Endodermal cell (in vitro differentiated cells): ENCODE measurements around the gene ZNF8. TPM values are rescaled to one million over a fixed set of nuclear protein-coding genes. Genes with fewer than 3 reads are reported as not detected.

Experiments
- DNase-seq: peaks from one replicate; pipeline ENCODE4 v3.0.0-alpha.2; 2017
- H3K27ac ChIP-seq: 2 replicates; pipeline ENCODE4 v1.5.1; 2013; ENCODE audit warnings: mild to moderate bottlenecking, low read depth, low read length, moderate library complexity
- H3K27me3 ChIP-seq: 2 replicates; pipeline ENCODE4 v1.6.1; 2013; ENCODE audit warnings: mild to moderate bottlenecking, low read length, moderate library complexity; ENCODE audit not compliant: insufficient read depth, control insufficient read depth, poor library complexity, severe bottlenecking
- H3K36me3 ChIP-seq: 2 replicates; pipeline ENCODE4 v1.7.0; 2013; ENCODE audit warnings: mild to moderate bottlenecking, low read length, moderate library complexity; ENCODE audit not compliant: control insufficient read depth, insufficient read depth
- H3K4me1 ChIP-seq: one replicate; pipeline ENCODE4 v1.7.0; 2013; ENCODE audit warnings: low read length; ENCODE audit not compliant: control insufficient read depth, insufficient read depth
- H3K4me3 ChIP-seq: 2 replicates; pipeline ENCODE4 v1.5.1; 2013; ENCODE audit warnings: mild to moderate bottlenecking, low read length, moderate library complexity
- H3K9ac ChIP-seq: 2 replicates; pipeline ENCODE4 v1.6.1; 2013; ENCODE audit warnings: mild to moderate bottlenecking, low read length, moderate library complexity; ENCODE audit not compliant: poor library complexity, severe bottlenecking; ENCODE audit errors: extremely low read depth
- H3K9me3 ChIP-seq: 2 replicates; pipeline ENCODE4 v1.6.1; 2013; ENCODE audit warnings: mild to moderate bottlenecking, low read length, moderate library complexity; ENCODE audit not compliant: control insufficient read depth
- H3K27ac Mint-ChIP-seq: 2 replicates; pipeline ENCODE4 v1.8.0; 2020; ENCODE audit warnings: mixed read lengths
- H3K27me3 Mint-ChIP-seq: 2 replicates; pipeline ENCODE4 v1.8.0; 2021; ENCODE audit warnings: mild to moderate bottlenecking, mixed read lengths; ENCODE audit not compliant: insufficient read depth
- H3K36me3 Mint-ChIP-seq: 2 replicates; pipeline ENCODE4 v1.8.0; 2020; ENCODE audit warnings: low read depth, mixed read lengths
- H3K4me1 Mint-ChIP-seq: 2 replicates; pipeline ENCODE4 v1.8.0; 2020; ENCODE audit warnings: mixed read lengths
- H3K4me3 Mint-ChIP-seq: 2 replicates; pipeline ENCODE4 v1.8.0; 2020; ENCODE audit warnings: mild to moderate bottlenecking, moderate library complexity, mixed read lengths
- H3K9me3 Mint-ChIP-seq: 2 replicates; pipeline ENCODE4 v1.8.0; 2020; ENCODE audit warnings: mild to moderate bottlenecking, mixed read lengths
- CTCF ChIP-seq: fragments of 200-600 bp; sonication (generic); conservative IDR thresholded peaks from 2 replicates; pipeline ENCODE4 v1.5.0; 2021; ENCODE audit warnings: antibody characterized with exemption, mild to moderate bottlenecking
- WGBS, 2 experiments: methylation state at CpG; one replicate each; pipeline versions ENCODE4 v1.1.5 to v1.1.7; 2013; ENCODE audit warnings: missing lambda C conversion rate in 2 of 2, mixed read lengths in 1 of 2; ENCODE audit not compliant: insufficient coverage in 1 of 2, insufficient read length in 1 of 2; 5-methylcytosine and 5-hydroxymethylcytosine counted together
- microRNA-seq: library from miRNA; unstranded; fragments of <30 nt; microRNA quantifications from one replicate; pipeline ENCODE4 v1.2.0, GENCODE V29; 2020; ENCODE audit warnings: borderline microRNAs expressed
- total RNA-seq, 2 donors: library from RNA; stranded (reverse); fragmentation: NEBNext Ultra II Directional in 1 of 2; extraction: Animal tissue kit (Norgen Biotek cat#: 25700) in 1 of 2; gene quantifications; 2 replicates in 1 of 2; 3 replicates in 1 of 2; pipeline ENCODE4 v1.2.1, GENCODE V29; 2021

The ZNF8 gene
- total RNA-seq, 2 donors from 2014 or later, result 14.4 to 16.1 TPM

GRCh38 chr19:58351558-58351878, 72.8 kb downstream of the ZNF8 start:
- H3K9ac ChIP-seq, result no peak overlapping the region
- no peaks in the 10 kb centered on the region for H3K36me3 ChIP-seq
- no peak for DNase-seq
- no peak overlapping the region for H3K27ac Mint-ChIP-seq
- no peak for TF ChIP-seq CTCF
- no peak overlapping the region for H3K4me3 ChIP-seq
- H3K4me1 ChIP-seq, result no peaks in the 10 kb centered on the region
- H3K9me3 Mint-ChIP-seq, result no peaks in the 10 kb centered on the region
- no peaks in the 10 kb centered on the region for H3K9me3 ChIP-seq
- peaks cover 7% of the 10 kb centered on the region for H3K27me3 ChIP-seq
- peaks cover 54% of the 10 kb centered on the region for H3K27me3 Mint-ChIP-seq
- no peaks in the 10 kb centered on the region for H3K4me1 Mint-ChIP-seq
- no peaks in the 10 kb centered on the region for H3K36me3 Mint-ChIP-seq
- WGBS, 2 experiments, result 92 to 94% methylated on average over 6 to 9 of the region's 9 CpGs
- no peak overlapping the region for H3K27ac ChIP-seq
- no peak overlapping the region for H3K4me3 Mint-ChIP-seq

GRCh38 chr19:58351990-58352755, 73.4 kb downstream of the ZNF8 start:
- Mint-ChIP-seq H3K4me3 (no peak overlapping the region), H3K36me3 (no peaks in the 10 kb centered on the region), H3K27me3 (peaks cover 51% of the 10 kb centered on the region), H3K4me1 (no peaks in the 10 kb centered on the region), H3K27ac (no peak overlapping the region), H3K9me3 (no peaks in the 10 kb centered on the region)
- 85 to 89% methylated on average over 16 to 21 of the region's 23 CpGs for WGBS, 2 experiments
- no peak overlapping the region for H3K4me3 ChIP-seq
- no peaks in the 10 kb centered on the region for H3K4me1 ChIP-seq
- no peaks in the 10 kb centered on the region for H3K36me3 ChIP-seq
- no peak for DNase-seq
- no peaks in the 10 kb centered on the region for H3K9me3 ChIP-seq
- no peak overlapping the region for H3K9ac ChIP-seq
- TF ChIP-seq CTCF, result no peak
- H3K27ac ChIP-seq, result no peak overlapping the region
- H3K27me3 ChIP-seq, result peaks cover under 1% of the 10 kb centered on the region

Small RNA genes lying within 50 kb of the gene (microRNA-seq; reads per million reads assigned to microRNA genes)
- not detected for gene MIR6806

Other genes with a start within 250 kb of the ZNF8 start
- 1 to 10 TPM; 1.5 to 2.2 TPM for gene ZSCAN1, start 244.9 kb upstream of the ZNF8 start, total RNA-seq
- gene ZNF135, start 219.7 kb upstream of the ZNF8 start, total RNA-seq, result 10 to 100 TPM in 1 of 2 donors, 1 to 10 TPM in 1; 9.3 to 12.0 TPM
- gene ZSCAN18, start 180.7 kb upstream of the ZNF8 start, total RNA-seq, result 100 to 1,000 TPM in 1 of 2 donors, 10 to 100 TPM in 1; 68.2 to 112 TPM
- 10 to 100 TPM; 16.7 to 24.7 TPM for gene ZNF329, start 128.2 kb upstream of the ZNF8 start, total RNA-seq
- gene ZNF274, start 95.9 kb upstream of the ZNF8 start, total RNA-seq, result 10 to 100 TPM; 23.2 to 24.9 TPM
- 10 to 100 TPM; 65.7 to 80.2 TPM for gene ZNF544, start 50.0 kb upstream of the ZNF8 start, total RNA-seq
- 10 to 100 TPM; 27.5 to 28.0 TPM for gene ERVK3-1, start 26.4 kb downstream of the ZNF8 start, total RNA-seq
- gene ZSCAN22, start 48.0 kb downstream of the ZNF8 start, total RNA-seq, result 1 to 10 TPM; 3.8 TPM
- 10 to 100 TPM; 12.6 to 16.4 TPM for gene A1BG, start 74.5 kb downstream of the ZNF8 start, total RNA-seq
- 1 to 10 TPM; 5.2 to 5.9 TPM for gene ZNF497, start 83.8 kb downstream of the ZNF8 start, total RNA-seq
- 1 to 10 TPM; 3.1 to 3.8 TPM for gene ZNF837, start 102.1 kb downstream of the ZNF8 start, total RNA-seq
- 1,000 to 10,000 TPM in 1 of 2 donors, 100 to 1,000 TPM in 1; 896 to 1,039 TPM for gene RPS5, start 108.3 kb downstream of the ZNF8 start, total RNA-seq
- under 1 TPM; 0.82 to 0.92 TPM for gene RNF225, start 116.7 kb downstream of the ZNF8 start, total RNA-seq
- 10 to 100 TPM; 10.3 to 14.8 TPM for gene ZNF584, start 129.7 kb downstream of the ZNF8 start, total RNA-seq
- 1 to 10 TPM in 1 of 2 donors, under 1 TPM in 1; 0.71 to 1.2 TPM for gene ZNF132, start 161.2 kb downstream of the ZNF8 start, total RNA-seq
- 1 to 10 TPM; 5.4 to 6.0 TPM for gene ZNF324B, start 172.7 kb downstream of the ZNF8 start, total RNA-seq
- gene ZNF324, start 188.1 kb downstream of the ZNF8 start, total RNA-seq, result 1 to 10 TPM; 7.0 to 8.7 TPM
- 10 to 100 TPM; 10.4 to 10.7 TPM for gene ZNF446, start 197.4 kb downstream of the ZNF8 start, total RNA-seq
- gene SLC27A5, start 233.0 kb downstream of the ZNF8 start, total RNA-seq, result 10 to 100 TPM; 13.6 to 15.3 TPM
- gene ZBTB45, start 240.9 kb downstream of the ZNF8 start, total RNA-seq, result 10 to 100 TPM; 19.0 to 19.4 TPM